Loucy (cell line): Measurements from ENCODE around the gene SC5D.

Source experiments
- H2AFZ ChIP-seq: fragments of 200-600 bp; sonication (generic); 2 replicates; pipeline ENCODE4 v1.6.0; 2016; ENCODE audit warnings: antibody characterized with exemption, mild to moderate bottlenecking, low read length, moderate library complexity
- H3F3A ChIP-seq: fragments of 200-600 bp; 2 replicates; pipeline ENCODE4 v1.6.0; 2016; ENCODE audit warnings: antibody characterized with exemption, low read depth, mild to moderate bottlenecking
- H3K27me3 ChIP-seq: fragments of 200-600 bp; sonication (generic); 2 replicates; pipeline ENCODE4 v1.6.1; 2014; ENCODE audit warnings: low read length, mild to moderate bottlenecking; ENCODE audit not compliant: insufficient read depth, poor library complexity, severe bottlenecking
- H3K36me3 ChIP-seq: fragments of 200-600 bp; sonication (generic); 2 replicates; pipeline ENCODE4 v1.6.1; 2016; ENCODE audit warnings: low read length; ENCODE audit not compliant: insufficient read depth
- H3K4me1 ChIP-seq: fragments of 200-600 bp; sonication (generic); 2 replicates; pipeline ENCODE4 v1.5.1; 2014; ENCODE audit warnings: low read length, mild to moderate bottlenecking; ENCODE audit not compliant: insufficient read depth, poor library complexity, severe bottlenecking
- H3K4me2 ChIP-seq: fragments of 200-600 bp; sonication (generic); 2 replicates; pipeline ENCODE4 v1.6.0; 2014; ENCODE audit warnings: antibody characterized with exemption, low read length, low read depth, mild to moderate bottlenecking; ENCODE audit not compliant: poor library complexity, severe bottlenecking
- H3K4me3 ChIP-seq: fragments of 200-600 bp; sonication (generic); 2 replicates; pipeline ENCODE4 v1.5.1; 2014; ENCODE audit warnings: low read length, mild to moderate bottlenecking, mixed read lengths; ENCODE audit not compliant: poor library complexity, severe bottlenecking
- H3K79me2 ChIP-seq: fragments of 200-600 bp; sonication (generic); 2 replicates; pipeline ENCODE4 v1.6.1; 2014; ENCODE audit warnings: low read length; ENCODE audit not compliant: insufficient read depth
- H3K9ac ChIP-seq: fragments of 200-600 bp; sonication (generic); 2 replicates; pipeline ENCODE4 v1.6.0; 2014; ENCODE audit warnings: mild to moderate bottlenecking, low read depth, low read length, moderate library complexity; ENCODE audit not compliant: poor library complexity, severe bottlenecking
- H3K9me2 ChIP-seq: fragments of 200-600 bp; sonication (generic); replicated peaks from 2 replicates; pipeline ENCODE4 v1.6.1; 2016; ENCODE audit warnings: low read depth, low read length, mixed read lengths
- H3K9me3 ChIP-seq: fragments of 200-600 bp; sonication (generic); 2 replicates; pipeline ENCODE4 v1.6.1; 2014; ENCODE audit warnings: mild to moderate bottlenecking, antibody characterized with exemption, low read length, low read depth; ENCODE audit not compliant: insufficient read depth
- H4K20me1 ChIP-seq: fragments of 200-600 bp; sonication (generic); 2 replicates; pipeline ENCODE4 v1.6.0; 2014; ENCODE audit warnings: antibody characterized with exemption, low read length, mild to moderate bottlenecking; ENCODE audit not compliant: insufficient read depth, poor library complexity, severe bottlenecking
- CTCF ChIP-seq: fragments of 200-600 bp; sonication (generic); conservative IDR thresholded peaks from 2 replicates; pipeline ENCODE4 v1.5.1; 2014; ENCODE audit warnings: mild to moderate bottlenecking, antibody characterized with exemption, low read length
- EZH2phosphoT487 ChIP-seq: fragments of 200-600 bp; IDR thresholded peaks from 2 replicates; pipeline ENCODE4 v1.6.1; 2018; ENCODE audit warnings: antibody characterized with exemption, mild to moderate bottlenecking, moderate library complexity, borderline replicate concordance

SC5D gene

GRCh38 chr11:121292495-121293287 lies at the start of gene SC5D:
SC5D (plus strand) TSS chr11:121292771; CDS start chr11:121303376, 10,605 bp downstream.
- Histone ChIP-seq H3K27me3 (no peaks in the 10 kb centered on the region), H3K4me2 (peak within 1 kb of the TSS; percentile 88), H3F3A (no peaks in the 10 kb centered on the region), H3K4me3 (peak within 1 kb of the TSS; percentile 83), H3K79me2 (peaks cover 50% of the 10 kb centered on the region), H3K9ac (peak within 1 kb of the TSS; percentile 94), H4K20me1 (peaks cover 43% of the 10 kb centered on the region), H3K9me3 (no peaks in the 10 kb centered on the region), H3K4me1 (peaks cover 43% of the 10 kb centered on the region), H3K36me3 (no peaks in the 10 kb centered on the region), H3K9me2 (no peaks in the 10 kb centered on the region), H2AFZ (peak within 1 kb of the TSS; percentile 86)
- TF ChIP-seq EZH2phosphoT487 (no peak), CTCF (no peak)

GRCh38 chr11:121244884-121245283 lies 47.7 kb upstream of the SC5D start:
- TF ChIP-seq EZH2phosphoT487, result no peak
- no peak for TF ChIP-seq CTCF
- Histone ChIP-seq H3K79me2 (no peaks in the 10 kb centered on the region), H3F3A (no peaks in the 10 kb centered on the region), H3K9ac (no peak overlapping the region), H2AFZ (no peak overlapping the region), H3K4me1 (no peaks in the 10 kb centered on the region), H3K4me3 (no peak overlapping the region), H4K20me1 (no peaks in the 10 kb centered on the region), H3K36me3 (no peaks in the 10 kb centered on the region), H3K4me2 (no peak overlapping the region), H3K9me3 (no peaks in the 10 kb centered on the region), H3K27me3 (no peaks in the 10 kb centered on the region), H3K9me2 (no peaks in the 10 kb centered on the region)

GRCh38 chr11:121246021-121246768 lies 46.4 kb upstream of the SC5D start:
- no peaks in the 10 kb centered on the region for H3K27me3 ChIP-seq
- H3K9ac ChIP-seq, result no peak overlapping the region
- H3K9me3 ChIP-seq, result no peaks in the 10 kb centered on the region
- TF ChIP-seq CTCF (no peak), EZH2phosphoT487 (no peak)
- H4K20me1 ChIP-seq, result no peaks in the 10 kb centered on the region
- H3K9me2 ChIP-seq, result no peaks in the 10 kb centered on the region
- no peak overlapping the region for H3K4me2 ChIP-seq
- H3K79me2 ChIP-seq, result no peaks in the 10 kb centered on the region
- H3F3A ChIP-seq, result no peaks in the 10 kb centered on the region
- no peaks in the 10 kb centered on the region for H3K36me3 ChIP-seq
- H3K4me1 ChIP-seq, result no peaks in the 10 kb centered on the region
- H2AFZ ChIP-seq, result no peak overlapping the region
- H3K4me3 ChIP-seq, result no peak overlapping the region
